ENCODE results near the gene KBTBD6. TPM values are rescaled to one million over a fixed set of nuclear protein-coding genes. Genes with fewer than 3 reads are reported as not detected.
"Not testable (repeated sequence)": the region's sequence is repeated elsewhere in the genome, so short reads cannot be mapped to it uniquely, and the experiment has no call there.

The KBTBD6 gene
- total RNA-seq, 1 donor = 9.0 TPM

GRCh38 chr13:41107104-41107571 is 25.5 kb downstream of the KBTBD6 start:
- no peak for DNase-seq (ENCODE audit: insufficient read length, low spot score, missing footprints)
- H3K79me2 ChIP-seq (ENCODE audit: insufficient read depth, low read length) = no peaks in the 10 kb centered on the region
- H3K27ac ChIP-seq (ENCODE audit: low read depth, low read length) = no peak overlapping the region
- no peak for TF ChIP-seq CTCF (IDR thresholded peaks at IDR 0.05; ENCODE audit: extremely low read depth, low read depth, low read length)
- no peaks in the 10 kb centered on the region for H3K27me3 ChIP-seq (ENCODE audit: insufficient read depth, low read length)
- no peak overlapping the region for H3K4me2 ChIP-seq (ENCODE audit: insufficient read depth, low read length)
- H3K4me1 ChIP-seq (ENCODE audit: insufficient read depth, low read length) = no peaks in the 10 kb centered on the region
- no peak overlapping the region for H3K4me3 ChIP-seq (ENCODE audit: insufficient read depth, low read length)
- no peaks in the 10 kb centered on the region for H3K9me3 ChIP-seq (ENCODE audit: low read depth, low read length)
- H2AFZ ChIP-seq (ENCODE audit: low read length) = no peak overlapping the region
- H4K20me1 ChIP-seq (ENCODE audit: insufficient read depth, low read length) = no peaks in the 10 kb centered on the region
- no peaks in the 10 kb centered on the region for H3K36me3 ChIP-seq (ENCODE audit: insufficient read depth, low read length)

GRCh38 chr13:41099986-41100385 is 32.6 kb downstream of the KBTBD6 start:
- Histone ChIP-seq H4K20me1 (ENCODE audit: insufficient read depth, low read length) (no peaks in the 10 kb centered on the region), H3K4me1 (ENCODE audit: insufficient read depth, low read length) (no peaks in the 10 kb centered on the region), H3K4me3 (ENCODE audit: insufficient read depth, low read length) (no peak overlapping the region), H3K9me3 (ENCODE audit: low read depth, low read length) (no peaks in the 10 kb centered on the region), H3K79me2 (ENCODE audit: insufficient read depth, low read length) (no peaks in the 10 kb centered on the region), H3K27ac (ENCODE audit: low read depth, low read length) (no peak overlapping the region), H3K27me3 (ENCODE audit: insufficient read depth, low read length) (no peaks in the 10 kb centered on the region), H3K36me3 (ENCODE audit: insufficient read depth, low read length) (no peaks in the 10 kb centered on the region), H2AFZ (ENCODE audit: low read length) (no peak overlapping the region), H3K4me2 (ENCODE audit: insufficient read depth, low read length) (no peak overlapping the region)
- no peak for DNase-seq (ENCODE audit: insufficient read length, low spot score, missing footprints)
- no peak for TF ChIP-seq CTCF (IDR thresholded peaks at IDR 0.05; ENCODE audit: extremely low read depth, low read depth, low read length)

- Histone ChIP-seq H3K79me2 (ENCODE audit: insufficient read depth, low read length) (no peaks in the 10 kb centered on the region), H3K4me2 (ENCODE audit: insufficient read depth, low read length) (no peak overlapping the region), H3K36me3 (ENCODE audit: insufficient read depth, low read length) (no peaks in the 10 kb centered on the region), H3K27ac (ENCODE audit: low read depth, low read length) (no peak overlapping the region), H3K4me3 (ENCODE audit: insufficient read depth, low read length) (no peak overlapping the region), H4K20me1 (ENCODE audit: insufficient read depth, low read length) (no peaks in the 10 kb centered on the region), H2AFZ (ENCODE audit: low read length) (no peak overlapping the region), H3K4me1 (ENCODE audit: insufficient read depth, low read length) (no peaks in the 10 kb centered on the region), H3K9me3 (ENCODE audit: low read depth, low read length) (no peaks in the 10 kb centered on the region), H3K27me3 (ENCODE audit: insufficient read depth, low read length) (no peaks in the 10 kb centered on the region)
- peak; percentile 68 for DNase-seq (ENCODE audit: insufficient read length, low spot score, missing footprints)
- TF ChIP-seq CTCF (IDR thresholded peaks at IDR 0.05; ENCODE audit: extremely low read depth, low read depth, low read length) = no peak
These were observed 33.8 kb downstream of the KBTBD6 start for GRCh38 chr13:41098761-41099160.

- H3K27me3 ChIP-seq (ENCODE audit: insufficient read depth, low read length); H3K36me3 ChIP-seq (ENCODE audit: insufficient read depth, low read length); H3K79me2 ChIP-seq (ENCODE audit: insufficient read depth, low read length); H3K27ac ChIP-seq (ENCODE audit: low read depth, low read length); DNase-seq (ENCODE audit: insufficient read length, low spot score, missing footprints); H4K20me1 ChIP-seq (ENCODE audit: insufficient read depth, low read length); H3K4me2 ChIP-seq (ENCODE audit: insufficient read depth, low read length); H3K4me3 ChIP-seq (ENCODE audit: insufficient read depth, low read length); H2AFZ ChIP-seq (ENCODE audit: low read length); H3K4me1 ChIP-seq (ENCODE audit: insufficient read depth, low read length); H3K9me3 ChIP-seq (ENCODE audit: low read depth, low read length): not testable (repeated sequence)
These were observed 36.9 kb downstream of the KBTBD6 start for GRCh38 chr13:41095681-41096080.

Data from osteoblast (primary cell).